Cardiac muscle cell (in vitro differentiated cells and primary cell): ENCODE measurements around the gene TRIP12. TPM values are rescaled to one million over a fixed set of nuclear protein-coding genes. Genes with fewer than 3 reads are reported as not detected.
"Not testable (repeated sequence)": the region's sequence is repeated elsewhere in the genome, so short reads cannot be mapped to it uniquely, and the experiment has no call there.

ENCODE experiments used
- DNase-seq, 2 donors: peaks; one replicate each; pipeline versions ENCODE4 v3.0.0 to v3.0.0-alpha.2; 2010 to 2017; ENCODE audit warnings: low read depth in 1 of 2, low spot score in 1 of 2
- H3K27ac ChIP-seq: fragments of 200-600 bp; sonication (generic); 2 replicates; pipeline ENCODE4 v1.5.1; 2016
- H3K27me3 ChIP-seq: fragments of 200-600 bp; sonication (generic); 2 replicates; pipeline ENCODE4 v1.6.0; 2016; ENCODE audit warnings: control low read depth
- H3K36me3 ChIP-seq: fragments of 200-600 bp; sonication (generic); 2 replicates; pipeline ENCODE4 v1.5.1; 2016; ENCODE audit warnings: control low read depth
- H3K4me1 ChIP-seq: fragments of 200-600 bp; sonication (generic); 2 replicates; pipeline ENCODE4 v1.8.1; 2017; ENCODE audit warnings: low read depth, mild to moderate bottlenecking, mixed run types
- H3K4me3 ChIP-seq: fragments of 200-600 bp; sonication (generic); 2 replicates; pipeline ENCODE4 v1.5.1; 2016; ENCODE audit warnings: mild to moderate bottlenecking
- H3K9me3 ChIP-seq: fragments of 200-600 bp; sonication (generic); 2 replicates; pipeline ENCODE4 v1.5.1; 2017; ENCODE audit warnings: low read depth, mild to moderate bottlenecking, control low read depth
- polyA plus RNA-seq: library from polyadenylated mRNA; unstranded; fragments of >200 nt; fragmentation: Nextera tagmentation; extraction: Ambion mirVana; gene quantifications from 2 replicates; pipeline ENCODE4 v1.2.1, GENCODE V29; 2016
- total RNA-seq: library from RNA; depleted of rRNA; stranded (reverse); fragments of >200 nt; gene quantifications from 2 replicates; pipeline ENCODE4 v1.2.3, GENCODE V29; 2016
- TF ChIP-seq, protein P1 (sequence below): IDR thresholded peaks from 2 replicates; pipeline ENCODE4 v1.5.1; 2012; ENCODE audit warnings: low read depth, mild to moderate bottlenecking, low read length

The TRIP12 gene
- total and polyA plus RNA-seq, 2 experiments from 2014 or later = 57.5 to 190 TPM

- Histone ChIP-seq H3K4me1 (no peaks in the 10 kb centered on the region), H3K27ac (no peak overlapping the region), H3K9me3 (no peaks in the 10 kb centered on the region), H3K36me3 (peaks cover 82% of the 10 kb centered on the region), H3K4me3 (no peak overlapping the region), H3K27me3 (no peaks in the 10 kb centered on the region)
- TF ChIP-seq, protein P1, sequence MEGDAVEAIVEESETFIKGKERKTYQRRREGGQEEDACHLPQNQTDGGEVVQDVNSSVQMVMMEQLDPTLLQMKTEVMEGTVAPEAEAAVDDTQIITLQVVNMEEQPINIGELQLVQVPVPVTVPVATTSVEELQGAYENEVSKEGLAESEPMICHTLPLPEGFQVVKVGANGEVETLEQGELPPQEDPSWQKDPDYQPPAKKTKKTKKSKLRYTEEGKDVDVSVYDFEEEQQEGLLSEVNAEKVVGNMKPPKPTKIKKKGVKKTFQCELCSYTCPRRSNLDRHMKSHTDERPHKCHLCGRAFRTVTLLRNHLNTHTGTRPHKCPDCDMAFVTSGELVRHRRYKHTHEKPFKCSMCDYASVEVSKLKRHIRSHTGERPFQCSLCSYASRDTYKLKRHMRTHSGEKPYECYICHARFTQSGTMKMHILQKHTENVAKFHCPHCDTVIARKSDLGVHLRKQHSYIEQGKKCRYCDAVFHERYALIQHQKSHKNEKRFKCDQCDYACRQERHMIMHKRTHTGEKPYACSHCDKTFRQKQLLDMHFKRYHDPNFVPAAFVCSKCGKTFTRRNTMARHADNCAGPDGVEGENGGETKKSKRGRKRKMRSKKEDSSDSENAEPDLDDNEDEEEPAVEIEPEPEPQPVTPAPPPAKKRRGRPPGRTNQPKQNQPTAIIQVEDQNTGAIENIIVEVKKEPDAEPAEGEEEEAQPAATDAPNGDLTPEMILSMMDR = no peak
- DNase-seq = peak in 1 of 2 donors; percentile 50
These were observed 123.2 kb downstream of the TRIP12 start for GRCh38 chr2:229798446-229799155.

GRCh38 chr2:229795058-229795457, 126.8 kb downstream of the TRIP12 start:
- peaks cover 90% of the 10 kb centered on the region for H3K36me3 ChIP-seq
- no peaks in the 10 kb centered on the region for H3K4me1 ChIP-seq
- no peaks in the 10 kb centered on the region for H3K9me3 ChIP-seq
- no peak for DNase-seq
- no peak overlapping the region for H3K27ac ChIP-seq
- H3K4me3 ChIP-seq = no peak overlapping the region
- H3K27me3 ChIP-seq = no peaks in the 10 kb centered on the region
- TF ChIP-seq, protein P1 = no peak

- Histone ChIP-seq H3K4me1 (no peaks in the 10 kb centered on the region), H3K36me3 (peaks cover 93% of the 10 kb centered on the region), H3K27ac (no peak overlapping the region), H3K27me3 (no peaks in the 10 kb centered on the region), H3K9me3 (no peaks in the 10 kb centered on the region), H3K4me3 (no peak overlapping the region)
- DNase-seq = no peak
- TF ChIP-seq, protein P1 = no peak
These were observed 127.2 kb downstream of the TRIP12 start for GRCh38 chr2:229794636-229795035.

GRCh38 chr2:229786289-229786688, 135.5 kb downstream of the TRIP12 start:
- peaks cover 39% of the 10 kb centered on the region for H3K36me3 ChIP-seq
- not testable (repeated sequence) for H3K4me1 ChIP-seq, DNase-seq, H3K27ac ChIP-seq, H3K4me3 ChIP-seq, H3K9me3 ChIP-seq, H3K27me3 ChIP-seq

- no peak overlapping the region for H3K27ac ChIP-seq
- no peaks in the 10 kb centered on the region for H3K27me3 ChIP-seq
- peaks cover 25% of the 10 kb centered on the region for H3K36me3 ChIP-seq
- no peaks in the 10 kb centered on the region for H3K9me3 ChIP-seq
- H3K4me1 ChIP-seq = no peaks in the 10 kb centered on the region
- TF ChIP-seq, protein P1 = no peak
- H3K4me3 ChIP-seq = no peak overlapping the region
- DNase-seq = no peak
These were observed 137.0 kb downstream of the TRIP12 start for GRCh38 chr2:229784791-229785190.

DNA sequence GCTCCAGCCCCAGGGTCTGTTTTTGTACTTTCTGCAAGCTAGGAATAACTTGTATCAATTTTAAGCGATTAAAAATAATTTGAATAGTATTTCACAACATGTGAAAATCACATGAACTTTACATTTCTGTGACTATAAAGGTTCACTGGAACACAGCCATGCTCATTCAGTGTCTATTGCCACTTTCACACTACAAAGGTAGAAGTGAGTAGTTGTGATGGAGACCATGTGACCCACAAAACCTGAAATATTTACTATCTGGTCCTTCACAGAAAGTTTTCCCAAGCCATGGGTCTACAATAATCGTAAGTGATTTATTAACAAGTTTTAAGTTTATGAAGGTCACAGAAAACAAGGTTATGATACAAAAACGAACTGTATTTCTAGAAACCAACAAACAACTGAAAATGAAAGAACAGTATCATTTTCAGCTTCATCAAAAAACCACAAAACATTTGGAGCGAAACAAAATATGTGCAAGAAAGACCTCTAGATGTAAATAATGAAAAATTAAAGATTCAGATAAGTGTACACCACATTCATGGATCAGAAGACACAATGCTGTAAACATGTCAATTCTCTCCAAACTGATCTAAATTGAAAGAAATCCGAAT, 138.6 kb downstream of the TRIP12 start:
- no peak for DNase-seq
- TF ChIP-seq, protein P1 = no peak
- Histone ChIP-seq H3K27ac (peak overlapping the region; percentile 38), H3K36me3 (peaks cover 22% of the 10 kb centered on the region), H3K27me3 (no peaks in the 10 kb centered on the region), H3K4me1 (no peaks in the 10 kb centered on the region), H3K4me3 (no peak overlapping the region), H3K9me3 (no peaks in the 10 kb centered on the region)
